C4-2B (cell line): ENCODE results near the gene CATSPER3.

ENCODE experiments used
- ZFX ChIP-seq: fragments of 450-650 bp; IDR thresholded peaks from 2 replicates; pipeline ENCODE4 v1.6.1; 2017
- TF ChIP-seq, protein P1 (sequence below): fragments of 450-650 bp; conservative IDR thresholded peaks from 2 replicates; pipeline ENCODE4 v1.5.1; 2017; ENCODE audit warnings: mild to moderate bottlenecking

DNA sequence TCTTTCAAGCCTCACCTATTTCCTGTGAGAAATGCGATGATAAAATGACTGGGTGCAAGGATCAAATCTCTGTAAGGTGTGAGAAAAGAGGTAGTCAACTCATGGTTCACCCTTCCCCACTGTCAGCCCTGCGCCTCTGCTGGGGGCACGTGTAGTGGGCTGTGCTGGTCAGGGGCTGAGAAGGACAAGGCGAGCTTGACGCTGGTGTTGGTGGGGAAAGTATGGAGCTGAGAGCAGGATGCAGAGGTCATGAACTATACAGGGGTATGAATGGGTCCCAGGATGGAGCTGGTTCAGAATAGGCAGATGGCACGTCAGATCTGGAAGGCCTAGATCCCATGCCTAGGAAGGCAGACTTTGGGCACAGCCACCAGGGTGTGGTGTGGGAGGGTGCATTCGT, 45.7 kb downstream of the CATSPER3 start:
- TF ChIP-seq, protein P1, sequence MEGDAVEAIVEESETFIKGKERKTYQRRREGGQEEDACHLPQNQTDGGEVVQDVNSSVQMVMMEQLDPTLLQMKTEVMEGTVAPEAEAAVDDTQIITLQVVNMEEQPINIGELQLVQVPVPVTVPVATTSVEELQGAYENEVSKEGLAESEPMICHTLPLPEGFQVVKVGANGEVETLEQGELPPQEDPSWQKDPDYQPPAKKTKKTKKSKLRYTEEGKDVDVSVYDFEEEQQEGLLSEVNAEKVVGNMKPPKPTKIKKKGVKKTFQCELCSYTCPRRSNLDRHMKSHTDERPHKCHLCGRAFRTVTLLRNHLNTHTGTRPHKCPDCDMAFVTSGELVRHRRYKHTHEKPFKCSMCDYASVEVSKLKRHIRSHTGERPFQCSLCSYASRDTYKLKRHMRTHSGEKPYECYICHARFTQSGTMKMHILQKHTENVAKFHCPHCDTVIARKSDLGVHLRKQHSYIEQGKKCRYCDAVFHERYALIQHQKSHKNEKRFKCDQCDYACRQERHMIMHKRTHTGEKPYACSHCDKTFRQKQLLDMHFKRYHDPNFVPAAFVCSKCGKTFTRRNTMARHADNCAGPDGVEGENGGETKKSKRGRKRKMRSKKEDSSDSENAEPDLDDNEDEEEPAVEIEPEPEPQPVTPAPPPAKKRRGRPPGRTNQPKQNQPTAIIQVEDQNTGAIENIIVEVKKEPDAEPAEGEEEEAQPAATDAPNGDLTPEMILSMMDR: no peak
- TF ChIP-seq ZFX: no peak
